ENCODE results near the gene BHMT.
"Not testable (repeated sequence)": the region's sequence is repeated elsewhere in the genome, so short reads cannot be mapped to it uniquely, and the experiment has no call there.

The BHMT gene

DNA sequence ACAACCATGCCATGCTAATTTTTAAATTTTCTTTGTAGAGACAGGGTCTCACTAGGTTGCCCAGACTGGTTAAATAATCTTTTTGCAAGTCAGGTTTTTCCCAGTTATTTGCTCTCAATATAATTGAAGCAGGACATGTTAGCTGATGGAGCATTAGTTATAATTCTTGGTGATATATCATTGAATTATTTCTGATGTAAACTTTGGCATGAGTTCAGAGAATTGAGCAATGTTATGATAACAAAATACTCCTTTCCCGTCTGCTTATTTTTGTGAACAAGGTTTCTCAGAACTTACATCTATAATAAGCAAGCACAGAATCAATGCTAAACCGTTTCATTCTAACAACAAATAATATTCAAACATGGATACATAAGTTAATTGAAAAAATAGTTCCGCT lies 37.8 kb downstream of the BHMT start:
- no peaks in the 10 kb centered on the region for H3K79me2 ChIP-seq (ENCODE audit: insufficient read depth, low read length)
- no peaks in the 10 kb centered on the region for H4K20me1 ChIP-seq (ENCODE audit: insufficient read depth, low read length)
- DNase-seq (no peak), ATAC-seq (ENCODE audit: insufficient read depth, low read depth) (no peak)
- H3K27me3 ChIP-seq (ENCODE audit: insufficient read depth, low read length, poor library complexity), result peaks cover 3% of the 10 kb centered on the region
- H3K4me2 ChIP-seq (ENCODE audit: insufficient read depth, low read length), result no peak overlapping the region
- TF ChIP-seq, protein P1, sequence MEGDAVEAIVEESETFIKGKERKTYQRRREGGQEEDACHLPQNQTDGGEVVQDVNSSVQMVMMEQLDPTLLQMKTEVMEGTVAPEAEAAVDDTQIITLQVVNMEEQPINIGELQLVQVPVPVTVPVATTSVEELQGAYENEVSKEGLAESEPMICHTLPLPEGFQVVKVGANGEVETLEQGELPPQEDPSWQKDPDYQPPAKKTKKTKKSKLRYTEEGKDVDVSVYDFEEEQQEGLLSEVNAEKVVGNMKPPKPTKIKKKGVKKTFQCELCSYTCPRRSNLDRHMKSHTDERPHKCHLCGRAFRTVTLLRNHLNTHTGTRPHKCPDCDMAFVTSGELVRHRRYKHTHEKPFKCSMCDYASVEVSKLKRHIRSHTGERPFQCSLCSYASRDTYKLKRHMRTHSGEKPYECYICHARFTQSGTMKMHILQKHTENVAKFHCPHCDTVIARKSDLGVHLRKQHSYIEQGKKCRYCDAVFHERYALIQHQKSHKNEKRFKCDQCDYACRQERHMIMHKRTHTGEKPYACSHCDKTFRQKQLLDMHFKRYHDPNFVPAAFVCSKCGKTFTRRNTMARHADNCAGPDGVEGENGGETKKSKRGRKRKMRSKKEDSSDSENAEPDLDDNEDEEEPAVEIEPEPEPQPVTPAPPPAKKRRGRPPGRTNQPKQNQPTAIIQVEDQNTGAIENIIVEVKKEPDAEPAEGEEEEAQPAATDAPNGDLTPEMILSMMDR (IDR thresholded peaks at IDR 0.05; ENCODE audit: borderline replicate concordance, extremely low read depth, low read length, poor library complexity, severe bottlenecking), result no peak
- TF ChIP-seq EZH2 (IDR thresholded peaks at IDR 0.05; ENCODE audit: borderline replicate concordance, low read depth, low read length, severe bottlenecking), result no peak
- no peak overlapping the region for H3K9ac ChIP-seq (ENCODE audit: low read depth, low read length)
- H3K36me3 ChIP-seq (ENCODE audit: insufficient read depth, low read length), result no peaks in the 10 kb centered on the region
- H3K4me1 ChIP-seq (ENCODE audit: insufficient read depth, low read length), result no peaks in the 10 kb centered on the region
- H3K27ac ChIP-seq (ENCODE audit: low read length), result no peak overlapping the region
- H2AFZ ChIP-seq (ENCODE audit: low read depth, low read length), result no peak overlapping the region
- H3K4me3 ChIP-seq (ENCODE audit: low read depth in 1 of 2, low read length in 2 of 2), result no peak overlapping the region
- H3K9me3 ChIP-seq (ENCODE audit: insufficient read depth, low read length, severe bottlenecking), result no peaks in the 10 kb centered on the region

- Histone ChIP-seq H3K27me3 (ENCODE audit: insufficient read depth, low read length, poor library complexity) (no peaks in the 10 kb centered on the region), H2AFZ (ENCODE audit: low read depth, low read length) (peak overlapping the region; percentile 31; the same call in 1 of the 2 replicates)
These were observed 40.5 kb downstream of the BHMT start for GRCh38 chr5:79151942-79152671.

DNA sequence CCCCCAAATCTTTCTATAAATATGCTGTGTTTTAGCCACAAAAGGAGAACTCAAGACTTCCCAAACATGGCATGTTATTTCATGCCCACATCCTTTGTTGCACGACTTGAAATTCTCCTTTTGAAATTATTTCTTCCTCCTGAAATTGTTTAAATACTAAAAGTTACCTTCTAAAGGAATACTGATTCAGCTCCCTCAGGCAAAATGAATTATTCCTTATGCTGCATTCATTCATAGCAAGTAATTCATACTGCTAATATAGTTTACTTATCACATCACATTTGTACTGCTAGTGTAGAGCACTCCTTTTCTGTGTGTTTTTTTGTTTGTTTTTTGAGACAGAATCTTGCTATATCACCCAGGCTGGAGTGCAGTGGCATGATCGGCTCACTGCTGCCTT lies 45.7 kb downstream of the BHMT start:
- Histone ChIP-seq H3K4me2 (ENCODE audit: insufficient read depth, low read length) (no peak overlapping the region), H3K36me3 (ENCODE audit: insufficient read depth, low read length) (no peaks in the 10 kb centered on the region), H3K9me3 (ENCODE audit: insufficient read depth, low read length, severe bottlenecking) (no peaks in the 10 kb centered on the region), H3K27ac (ENCODE audit: low read length) (no peak overlapping the region), H3K4me1 (ENCODE audit: insufficient read depth, low read length) (no peaks in the 10 kb centered on the region), H3K9ac (ENCODE audit: low read depth, low read length) (no peak overlapping the region), H4K20me1 (ENCODE audit: insufficient read depth, low read length) (no peaks in the 10 kb centered on the region), H3K4me3 (ENCODE audit: low read depth in 1 of 2, low read length in 2 of 2) (no peak overlapping the region), H3K27me3 (ENCODE audit: insufficient read depth, low read length, poor library complexity) (no peaks in the 10 kb centered on the region), H3K79me2 (ENCODE audit: insufficient read depth, low read length) (no peaks in the 10 kb centered on the region), H2AFZ (ENCODE audit: low read depth, low read length) (no peak overlapping the region)
- DNase-seq (no peak), ATAC-seq (ENCODE audit: insufficient read depth, low read depth) (no peak)
- TF ChIP-seq EZH2 (IDR thresholded peaks at IDR 0.05; ENCODE audit: borderline replicate concordance, low read depth, low read length, severe bottlenecking), result no peak
- TF ChIP-seq, protein P1 (IDR thresholded peaks at IDR 0.05; ENCODE audit: borderline replicate concordance, extremely low read depth, low read length, poor library complexity, severe bottlenecking), result no peak

More at GRCh38 chr5:79151942-79152671, 40.5 kb downstream of the BHMT start:
- H3K4me3 ChIP-seq (ENCODE audit: low read depth in 1 of 2, low read length in 2 of 2), result no peak overlapping the region
- no peak for DNase-seq
- H3K27ac ChIP-seq (ENCODE audit: low read length), result no peak overlapping the region
- ATAC-seq (ENCODE audit: insufficient read depth, low read depth), result no peak
- TF ChIP-seq, protein P1 (IDR thresholded peaks at IDR 0.05; ENCODE audit: borderline replicate concordance, extremely low read depth, low read length, poor library complexity, severe bottlenecking), result no peak
- no peak for TF ChIP-seq EZH2 (IDR thresholded peaks at IDR 0.05; ENCODE audit: borderline replicate concordance, low read depth, low read length, severe bottlenecking)
- H3K9me3 ChIP-seq (ENCODE audit: insufficient read depth, low read length, severe bottlenecking), result no peaks in the 10 kb centered on the region
- H3K9ac ChIP-seq (ENCODE audit: low read depth, low read length), result no peak overlapping the region
- no peak overlapping the region for H3K4me2 ChIP-seq (ENCODE audit: insufficient read depth, low read length)
- H4K20me1 ChIP-seq (ENCODE audit: insufficient read depth, low read length), result no peaks in the 10 kb centered on the region
- no peaks in the 10 kb centered on the region for H3K79me2 ChIP-seq (ENCODE audit: insufficient read depth, low read length)
- no peaks in the 10 kb centered on the region for H3K4me1 ChIP-seq (ENCODE audit: insufficient read depth, low read length)
- H3K36me3 ChIP-seq (ENCODE audit: insufficient read depth, low read length), result no peaks in the 10 kb centered on the region

GRCh38 chr5:79161647-79162046 lies 50.0 kb downstream of the BHMT start:
- not testable (repeated sequence) for H3K36me3 ChIP-seq (ENCODE audit: insufficient read depth, low read length); H3K79me2 ChIP-seq (ENCODE audit: insufficient read depth, low read length); H3K4me2 ChIP-seq (ENCODE audit: insufficient read depth, low read length); H4K20me1 ChIP-seq (ENCODE audit: insufficient read depth, low read length); H2AFZ ChIP-seq (ENCODE audit: low read depth, low read length); H3K9me3 ChIP-seq (ENCODE audit: insufficient read depth, low read length, severe bottlenecking); H3K27me3 ChIP-seq (ENCODE audit: insufficient read depth, low read length, poor library complexity); ATAC-seq (ENCODE audit: insufficient read depth, low read depth); H3K4me3 ChIP-seq (ENCODE audit: low read depth in 1 of 2, low read length in 2 of 2); H3K27ac ChIP-seq (ENCODE audit: low read length); DNase-seq; H3K4me1 ChIP-seq (ENCODE audit: insufficient read depth, low read length); H3K9ac ChIP-seq (ENCODE audit: low read depth, low read length)
